GM21447 (cell line): Measurements from ENCODE around the gene S100A7.
"Not testable (repeated sequence)": the region's sequence is repeated elsewhere in the genome, so short reads cannot be mapped to it uniquely, and the experiment has no call there.

ENCODE experiments used
- ATAC-seq: cut with Tn5 transposase; IDR thresholded peaks from one replicate; pipeline ENCODE4 v1.9.1; 2021; ENCODE audit not compliant: unreplicated experiment

S100A7 gene

GRCh38 chr1:153431928-153432327 is 28.5 kb downstream of the S100A7 start:
- no peak for ATAC-seq

GRCh38 chr1:153431427-153431826 is 29.0 kb downstream of the S100A7 start:
- ATAC-seq, result no peak

DNA sequence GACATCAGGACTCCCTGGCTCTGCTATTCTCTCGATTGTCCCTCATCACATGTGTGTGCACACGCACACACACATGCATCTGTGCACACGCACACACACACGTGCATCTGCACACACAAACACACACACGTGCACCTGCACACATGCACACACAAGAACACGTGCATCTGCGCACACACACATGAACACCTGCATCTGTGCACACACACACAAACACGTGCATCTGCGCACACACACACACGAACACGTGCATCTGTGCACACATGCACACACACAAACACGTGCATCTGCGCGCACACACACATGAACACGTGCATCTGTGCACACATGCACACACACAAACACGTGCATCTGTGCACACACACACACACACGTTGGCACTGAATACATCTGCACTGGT is 29.4 kb downstream of the S100A7 start:
- no peak for ATAC-seq

GRCh38 chr1:153430561-153430960 is 29.9 kb downstream of the S100A7 start:
- no peak for ATAC-seq

DNA sequence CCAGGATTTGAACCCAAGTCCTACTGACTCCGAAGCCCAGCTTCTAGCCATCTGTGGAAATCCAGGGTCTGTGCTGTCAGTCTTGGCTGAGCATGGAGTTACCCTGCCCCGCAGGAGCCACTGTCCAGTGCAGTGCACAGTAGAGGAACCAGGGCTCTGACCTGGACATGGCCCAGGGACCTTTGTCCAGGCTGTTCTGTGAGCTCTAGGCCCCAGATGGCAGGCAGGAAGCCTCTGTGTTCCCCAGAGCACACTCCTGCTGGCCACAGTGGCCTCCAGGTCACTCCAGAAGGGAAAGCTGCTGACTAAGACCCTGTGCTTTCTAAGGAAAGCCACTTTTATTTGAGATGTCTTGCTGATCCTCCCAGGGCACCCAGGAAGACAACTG is 30.3 kb downstream of the S100A7 start:
- ATAC-seq, result no peak

- ATAC-seq, result no peak
Measured at GRCh38 chr1:153429266-153430165, 30.9 kb downstream of the S100A7 start.

- no peak for ATAC-seq
Measured at GRCh38 chr1:153428791-153429190, 31.7 kb downstream of the S100A7 start.

DNA sequence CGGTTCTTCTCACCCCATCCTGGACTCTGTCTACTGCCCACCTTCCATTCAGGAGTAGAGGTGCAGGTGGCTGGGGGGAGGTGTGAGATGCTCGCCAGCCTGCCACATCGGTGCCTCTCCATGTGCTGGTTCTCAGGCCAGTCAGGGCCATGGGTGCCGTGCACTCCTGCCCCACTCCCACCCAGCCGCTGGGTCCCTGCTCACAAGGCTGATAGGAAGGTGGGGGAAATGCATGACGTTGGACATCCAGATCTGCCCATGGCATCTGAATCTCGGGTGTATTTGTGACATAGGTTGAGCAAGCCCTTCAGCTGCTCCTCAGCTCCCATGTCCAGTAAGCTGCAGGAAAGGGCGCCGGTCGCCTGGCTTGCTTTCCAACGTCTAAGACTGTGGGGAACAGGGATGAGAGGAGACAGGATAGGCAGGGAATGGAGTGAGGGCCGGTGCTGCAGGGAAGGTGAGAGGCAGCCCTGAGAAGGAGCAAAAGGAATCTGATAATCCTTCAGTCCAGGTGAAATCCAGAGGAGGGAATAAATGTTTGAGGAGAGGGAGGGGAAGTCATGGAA is 32.3 kb downstream of the S100A7 start:
- no peak for ATAC-seq

DNA sequence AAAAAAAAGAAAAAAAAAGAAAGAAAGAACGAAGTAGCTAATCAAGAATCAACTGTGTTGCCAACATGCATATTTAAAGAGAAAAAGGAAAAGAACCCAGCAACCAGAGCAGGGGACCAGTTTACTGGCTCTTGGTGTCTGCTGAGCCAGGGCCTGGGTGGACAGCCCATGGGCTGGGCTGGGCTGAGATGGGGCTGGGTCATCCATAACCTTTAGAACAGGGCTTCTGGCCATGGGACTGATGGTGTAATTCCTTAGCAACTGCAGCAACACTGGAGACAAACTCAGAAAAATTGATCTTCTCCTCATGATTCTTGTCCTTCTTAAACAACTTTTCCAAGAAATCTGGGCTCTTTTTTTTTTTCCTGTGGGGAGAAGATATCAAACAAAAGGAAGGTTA is 33.6 kb downstream of the S100A7 start:
- no peak for ATAC-seq

GRCh38 chr1:153422450-153423068 is 37.9 kb downstream of the S100A7 start:
- no peak for ATAC-seq

DNA sequence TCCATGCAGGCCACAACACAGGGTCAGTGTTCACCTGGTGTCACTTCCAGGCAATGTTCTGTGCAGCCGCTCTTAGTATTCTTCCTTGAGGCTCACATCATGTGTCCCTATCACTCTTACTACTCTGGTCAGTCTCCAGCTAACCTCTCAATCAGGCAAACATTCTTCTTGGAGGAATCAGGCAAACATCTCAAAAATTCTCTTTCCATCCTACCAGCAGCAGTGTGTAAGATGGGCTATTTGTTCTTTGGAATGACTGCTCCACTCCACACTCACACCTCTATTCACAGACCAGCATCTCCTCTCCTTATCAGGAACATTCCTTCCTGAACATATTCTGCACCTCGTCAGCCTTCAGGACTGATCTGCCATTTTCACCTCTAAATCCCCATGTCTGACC is 40.1 kb downstream of the S100A7 start:
- ATAC-seq, result no peak

GRCh38 chr1:153419436-153419793 is 41.0 kb downstream of the S100A7 start:
- ATAC-seq, result not testable (repeated sequence)

GRCh38 chr1:153418758-153419435 is 41.6 kb downstream of the S100A7 start:
- ATAC-seq, result not testable (repeated sequence)

DNA sequence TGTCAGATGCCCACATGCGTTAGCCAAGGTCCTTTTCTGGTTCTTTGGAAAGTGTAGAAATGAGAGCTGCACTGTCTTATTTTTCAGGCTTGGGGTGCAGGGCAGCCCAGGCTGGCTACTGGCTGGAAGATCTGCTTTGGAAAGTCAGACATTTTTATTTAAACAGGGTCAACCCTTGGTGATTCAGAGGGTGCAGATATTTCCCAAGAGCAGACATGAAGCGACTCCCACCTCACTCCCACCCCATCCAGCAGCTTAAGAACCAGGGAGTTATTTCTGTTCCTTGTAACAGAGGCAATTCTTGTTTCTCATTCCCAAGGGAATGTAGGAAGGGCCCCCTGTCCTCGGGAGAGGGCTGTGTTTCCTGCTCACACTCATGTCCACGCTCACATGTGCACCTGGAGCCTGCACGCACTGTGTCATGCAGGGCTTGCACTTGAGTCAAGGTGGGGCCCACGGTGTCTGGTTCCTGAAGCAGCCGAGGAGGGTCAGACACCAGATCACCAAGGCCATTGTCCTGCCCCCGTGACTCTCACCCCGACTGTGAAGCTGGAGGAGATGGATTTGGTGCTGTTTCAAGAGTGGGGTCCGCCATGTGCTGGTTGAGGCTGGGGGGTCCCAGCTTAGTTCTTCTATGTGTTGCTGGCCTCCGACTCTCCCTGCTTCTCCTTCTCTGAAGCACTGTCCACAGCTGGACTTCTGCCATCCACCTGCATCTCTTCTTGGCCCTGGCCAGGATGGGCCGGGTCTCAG is 43.1 kb downstream of the S100A7 start:
- ATAC-seq, result no peak

DNA sequence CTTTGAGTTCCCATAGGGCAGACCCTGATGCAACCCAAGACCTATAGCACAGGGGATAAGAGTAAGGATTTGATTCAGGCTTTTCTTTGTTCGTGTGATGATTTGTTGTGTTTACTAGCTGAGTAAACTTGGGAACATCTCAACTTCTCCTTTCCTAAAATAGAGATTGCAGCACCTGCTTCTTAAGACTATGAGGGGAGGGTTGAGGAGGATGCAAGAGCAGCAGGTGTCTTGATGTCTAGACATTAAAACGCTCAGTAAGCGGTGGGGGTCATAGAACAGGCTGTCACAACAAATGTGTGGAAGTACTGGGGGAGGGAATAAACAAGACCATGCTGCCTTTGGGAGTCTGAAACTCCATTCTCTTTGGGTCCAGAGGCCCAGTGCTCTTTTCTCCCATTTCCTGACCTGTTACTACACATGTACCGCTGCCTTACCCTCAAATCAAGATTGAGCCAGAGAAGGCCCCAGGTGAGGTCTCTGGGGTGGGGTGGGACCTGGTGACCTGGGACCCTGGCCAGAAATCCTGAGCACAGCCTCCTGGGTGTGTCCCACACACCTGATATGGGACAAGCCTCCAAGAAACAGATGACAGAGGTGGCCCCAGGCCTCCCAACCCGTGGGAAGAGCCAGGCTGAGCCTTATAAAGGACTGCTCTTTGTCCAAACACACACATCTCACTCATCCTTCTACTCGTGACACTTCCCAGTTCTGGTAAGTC is 44.4 kb downstream of the S100A7 start, which contains the start of gene S100A7A:
S100A7A (plus strand) TSS at position 671 of the 721 bp plus-strand sequence. CDS start 1,563 bp downstream, outside the sequence.
- no peak for ATAC-seq

DNA sequence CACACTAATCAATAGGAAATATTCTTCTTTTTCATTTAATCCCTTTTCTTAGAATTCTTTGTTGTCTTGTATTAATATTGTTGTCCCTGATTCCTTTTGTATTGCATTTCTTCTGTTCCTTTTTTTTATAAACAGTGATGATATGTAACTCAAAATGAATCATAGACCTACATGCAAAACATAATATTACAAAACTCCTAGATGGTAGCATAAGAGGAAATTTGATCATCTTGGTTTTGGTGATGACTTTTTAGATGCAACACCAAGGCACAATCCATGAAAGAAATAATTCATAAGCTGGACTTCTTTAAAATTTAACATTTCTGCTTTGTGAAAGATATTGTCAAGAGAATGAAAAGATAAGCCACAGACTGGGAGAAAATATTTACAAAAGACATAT is 46.5 kb downstream of the S100A7 start:
- ATAC-seq, result not testable (repeated sequence)
